ENCODE data around the gene CDK5.

CDK5 gene

GRCh38 chr7:151057506-151057988 lies at the start of gene CDK5:
Gene CDK5 (minus strand): TSS chr7:151057897. CDS start chr7:151057848, 49 bp downstream.
- DNase-seq, result no peak

GRCh38 chr7:151104411-151105235 lies 46.9 kb upstream of the CDK5 start:
- no peak for DNase-seq

- DNase-seq, result no peak
Observed at GRCh38 chr7:151103973-151104372, 46.3 kb upstream of the CDK5 start.

- no peak for DNase-seq
Observed at GRCh38 chr7:151102991-151103390, 45.3 kb upstream of the CDK5 start.

GRCh38 chr7:151101621-151102396 lies 44.1 kb upstream of the CDK5 start:
- DNase-seq, result no peak

- DNase-seq, result no peak
Observed at GRCh38 chr7:151100921-151101320, 43.2 kb upstream of the CDK5 start.

- DNase-seq, result no peak
Observed at GRCh38 chr7:151099486-151100211, 42.0 kb upstream of the CDK5 start.

GRCh38 chr7:151095828-151096475 lies 38.3 kb upstream of the CDK5 start:
- no peak for DNase-seq

- no peak for DNase-seq
Observed at GRCh38 chr7:151095123-151095797, 37.6 kb upstream of the CDK5 start.

- DNase-seq, result no peak
Observed at GRCh38 chr7:151094675-151095074, 37.0 kb upstream of the CDK5 start.

- no peak for DNase-seq
Observed at GRCh38 chr7:151093748-151094147, 36.1 kb upstream of the CDK5 start.

GRCh38 chr7:151091988-151092387 lies 34.3 kb upstream of the CDK5 start:
- no peak for DNase-seq

- no peak for DNase-seq
Observed at GRCh38 chr7:151091431-151091830, 33.7 kb upstream of the CDK5 start.

GRCh38 chr7:151091003-151091402 lies 33.3 kb upstream of the CDK5 start:
- no peak for DNase-seq

- no peak for DNase-seq
Observed at GRCh38 chr7:151089893-151090730, 32.4 kb upstream of the CDK5 start.

- no peak for DNase-seq
Observed at GRCh38 chr7:151088856-151089699, 31.4 kb upstream of the CDK5 start.

GRCh38 chr7:151088019-151088855 lies 30.5 kb upstream of the CDK5 start:
- no peak for DNase-seq

GRCh38 chr7:151087245-151088018 lies 29.7 kb upstream of the CDK5 start:
- no peak for DNase-seq
